ENCODE data around the gene SPATA45.

The SPATA45 gene

GRCh38 chr1:212828395-212828794 is 19.1 kb downstream of the SPATA45 start:
- no peak for DNase-seq (ENCODE audit: low spot score)

- DNase-seq (ENCODE audit: low spot score), result peak; percentile 35
These were observed 19.6 kb downstream of the SPATA45 start for GRCh38 chr1:212827831-212828278.

- no peak for DNase-seq (ENCODE audit: low spot score)
These were observed 20.2 kb downstream of the SPATA45 start for GRCh38 chr1:212827171-212827776.

GRCh38 chr1:212825798-212826452 is 21.5 kb downstream of the SPATA45 start:
- no peak for DNase-seq (ENCODE audit: low spot score)

- no peak for DNase-seq (ENCODE audit: low spot score)
These were observed 23.2 kb downstream of the SPATA45 start for GRCh38 chr1:212824201-212824600.

- DNase-seq (ENCODE audit: low spot score), result no peak
These were observed 24.5 kb downstream of the SPATA45 start for GRCh38 chr1:212822956-212823355.

GRCh38 chr1:212820969-212821368 is 26.5 kb downstream of the SPATA45 start:
- no peak for DNase-seq (ENCODE audit: low spot score)

GRCh38 chr1:212819726-212820125 is 27.7 kb downstream of the SPATA45 start:
- DNase-seq (ENCODE audit: low spot score), result no peak

- DNase-seq (ENCODE audit: low spot score), result no peak
These were observed 30.7 kb downstream of the SPATA45 start for GRCh38 chr1:212816567-212817278.

- no peak for DNase-seq (ENCODE audit: low spot score)
These were observed 32.7 kb downstream of the SPATA45 start for GRCh38 chr1:212814537-212815334.

GRCh38 chr1:212805767-212806166 is 41.7 kb downstream of the SPATA45 start:
- no peak for DNase-seq (ENCODE audit: low spot score)

- no peak for DNase-seq (ENCODE audit: low spot score)
These were observed 49.8 kb downstream of the SPATA45 start for GRCh38 chr1:212797681-212798080.

GRCh38 chr1:212794561-212795014 is 52.9 kb downstream of the SPATA45 start:
- no peak for DNase-seq (ENCODE audit: low spot score)

- DNase-seq (ENCODE audit: low spot score), result no peak
These were observed 55.0 kb downstream of the SPATA45 start for GRCh38 chr1:212792396-212792908.

- DNase-seq (ENCODE audit: low spot score), result peak; percentile 51
These were observed 55.6 kb downstream of the SPATA45 start, which contains the start of the genes NSL1 and TATDN3 for GRCh38 chr1:212791676-212792395. NSL1 (minus strand) TSS chr1:212791777; CDS start chr1:212791763, 14 bp downstream. TATDN3 (plus strand) TSS chr1:212791894; CDS start chr1:212791922, 28 bp downstream.

GRCh38 chr1:212791261-212791675 is 56.2 kb downstream of the SPATA45 start:
- DNase-seq (ENCODE audit: low spot score), result peak; percentile 27

GRCh38 chr1:212785871-212786270 is 61.6 kb downstream of the SPATA45 start:
- no peak for DNase-seq (ENCODE audit: low spot score)

- DNase-seq (ENCODE audit: low spot score), result no peak
These were observed 63.5 kb downstream of the SPATA45 start for GRCh38 chr1:212783976-212784375.

- DNase-seq (ENCODE audit: low spot score), result no peak
These were observed 64.9 kb downstream of the SPATA45 start for GRCh38 chr1:212782422-212783154.

GRCh38 chr1:212781225-212781624 is 66.2 kb downstream of the SPATA45 start:
- no peak for DNase-seq (ENCODE audit: low spot score)

Data from HuH-7.5 (cell line).